NCI-H526 treated with DMSO at 0.1 percent for 48 hours (cell line): Measurements from ENCODE around the gene EDEM3.
"Not testable (repeated sequence)": the region's sequence is repeated elsewhere in the genome, so short reads cannot be mapped to it uniquely, and the experiment has no call there.

Experiments used
- DNase-seq: peaks from one replicate; lab custom pipeline; 2025; lab: John Stamatoyannopoulos, UW

Gene EDEM3

GRCh38 chr1:184754476-184755225, at the start of gene EDEM3:
EDEM3 (minus strand) TSS chr1:184754858; CDS start chr1:184754646, 212 bp downstream.
- DNase-seq, result peak; percentile 100

GRCh38 chr1:184804220-184804619, 49.6 kb upstream of the EDEM3 start:
- no peak for DNase-seq

- DNase-seq, result no peak
Measured at GRCh38 chr1:184803180-184803492, 48.5 kb upstream of the EDEM3 start.

- no peak for DNase-seq
Measured at GRCh38 chr1:184802354-184803179, 47.9 kb upstream of the EDEM3 start.

GRCh38 chr1:184801503-184801902, 46.8 kb upstream of the EDEM3 start:
- no peak for DNase-seq

GRCh38 chr1:184800876-184801275, 46.2 kb upstream of the EDEM3 start:
- no peak for DNase-seq

GRCh38 chr1:184793967-184794366, 39.3 kb upstream of the EDEM3 start:
- DNase-seq, result no peak

- DNase-seq, result no peak
Measured at GRCh38 chr1:184792450-184792969, 37.9 kb upstream of the EDEM3 start.

- DNase-seq, result no peak
Measured at GRCh38 chr1:184791550-184791900, 36.9 kb upstream of the EDEM3 start.

- DNase-seq, result no peak
Measured at GRCh38 chr1:184790642-184791549, 36.2 kb upstream of the EDEM3 start.

GRCh38 chr1:184789884-184790283, 35.2 kb upstream of the EDEM3 start:
- no peak for DNase-seq

GRCh38 chr1:184788970-184789369, 34.3 kb upstream of the EDEM3 start:
- no peak for DNase-seq

- DNase-seq, result no peak
Measured at GRCh38 chr1:184785529-184785928, 30.9 kb upstream of the EDEM3 start.

GRCh38 chr1:184783723-184784122, 29.1 kb upstream of the EDEM3 start:
- DNase-seq, result not testable (repeated sequence)

- DNase-seq, result no peak
Measured at GRCh38 chr1:184781941-184782340, 27.3 kb upstream of the EDEM3 start.

- no peak for DNase-seq
Measured at GRCh38 chr1:184775885-184776284, 21.2 kb upstream of the EDEM3 start.

- no peak for DNase-seq
Measured at GRCh38 chr1:184775329-184775728, 20.7 kb upstream of the EDEM3 start.

GRCh38 chr1:184773762-184774320, 19.2 kb upstream of the EDEM3 start:
- DNase-seq, result no peak

GRCh38 chr1:184771190-184771691, 16.6 kb upstream of the EDEM3 start:
- DNase-seq, result peak; percentile 81

GRCh38 chr1:184770181-184770979, 15.7 kb upstream of the EDEM3 start:
- peak; percentile 42 for DNase-seq

GRCh38 chr1:184769241-184769640, 14.6 kb upstream of the EDEM3 start:
- DNase-seq, result no peak
